H1 (cell line): ENCODE results near the gene TBX15.

Source experiments
- ATF3 ChIP-seq: IDR thresholded peaks from 2 replicates; pipeline ENCODE4 v1.6.1; 2011; ENCODE audit warnings: low read depth, mild to moderate bottlenecking, low read length; ENCODE audit not compliant: insufficient read depth
- CEBPB ChIP-seq: IDR thresholded peaks from 2 replicates; pipeline ENCODE4 v1.6.1; 2012; ENCODE audit warnings: low read depth, low read length
- CHD1 ChIP-seq: IDR thresholded peaks from 2 replicates; pipeline ENCODE4 v1.6.1; 2012; ENCODE audit warnings: low read depth, low read length, improper control_type of control experiment
- EP300 ChIP-seq, 2 experiments: IDR thresholded peaks; 1 replicate in 1 of 2; 2 replicates in 1 of 2; pipeline ENCODE4 v1.6.1; 2011 to 2012; ENCODE audit warnings: low read depth in 2 of 2, low read length in 2 of 2, mild to moderate bottlenecking in 2 of 2, borderline replicate concordance in 1 of 2, inconsistent platforms in 1 of 2, moderate library complexity in 1 of 2
- KDM1A ChIP-seq: fragments of 200-600, 300-600 bp; sonication (generic); IDR thresholded peaks from 2 replicates; pipeline ENCODE4 v1.7.1; 2016; ENCODE audit warnings: mild to moderate bottlenecking, low read length, borderline replicate concordance
- KDM5A ChIP-seq: fragments of 200-600 bp; IDR thresholded peaks from 2 replicates; pipeline ENCODE4 v1.7.1; 2012; ENCODE audit warnings: mild to moderate bottlenecking, low read length, inconsistent platforms, mixed read lengths
- POLR2A ChIP-seq, 2 experiments: IDR thresholded peaks; 1 replicate in 1 of 2; 2 replicates in 1 of 2; pipeline ENCODE4 v1.6.1; 2011; ENCODE audit warnings: low read depth in 2 of 2, low read length in 2 of 2, mild to moderate bottlenecking in 2 of 2; ENCODE audit errors: control extremely low read depth in 1 of 2
- SIN3A ChIP-seq, 2 experiments: IDR thresholded peaks in 1 of 2; conservative IDR thresholded peaks in 1 of 2; 2 replicates each; pipeline ENCODE4 v1.6.1; 2011 to 2012; ENCODE audit warnings: low read length in 2 of 2, improper control_type of control experiment in 1 of 2, low read depth in 1 of 2, mild to moderate bottlenecking in 1 of 2
- USF2 ChIP-seq: IDR thresholded peaks from 2 replicates; pipeline ENCODE4 v1.6.1; 2011; ENCODE audit warnings: low read length, improper control_type of control experiment
- TF ChIP-seq, protein P1 (sequence below), 3 experiments: IDR thresholded peaks; 1 replicate in 2 of 3; 2 replicates in 1 of 3; pipeline versions ENCODE4 v1.5.1 to v1.6.1; 2011; ENCODE audit warnings: low read length in 3 of 3, mild to moderate bottlenecking in 3 of 3, inconsistent platforms in 2 of 3, low read depth in 1 of 3, moderate library complexity in 1 of 3; ENCODE audit not compliant: insufficient read depth in 1 of 3; ENCODE audit errors: control extremely low read depth in 1 of 3
- TF ChIP-seq, protein P2 (sequence below): IDR thresholded peaks from 2 replicates; pipeline ENCODE4 v1.6.1; 2012; ENCODE audit warnings: low read length, inconsistent platforms

DNA sequence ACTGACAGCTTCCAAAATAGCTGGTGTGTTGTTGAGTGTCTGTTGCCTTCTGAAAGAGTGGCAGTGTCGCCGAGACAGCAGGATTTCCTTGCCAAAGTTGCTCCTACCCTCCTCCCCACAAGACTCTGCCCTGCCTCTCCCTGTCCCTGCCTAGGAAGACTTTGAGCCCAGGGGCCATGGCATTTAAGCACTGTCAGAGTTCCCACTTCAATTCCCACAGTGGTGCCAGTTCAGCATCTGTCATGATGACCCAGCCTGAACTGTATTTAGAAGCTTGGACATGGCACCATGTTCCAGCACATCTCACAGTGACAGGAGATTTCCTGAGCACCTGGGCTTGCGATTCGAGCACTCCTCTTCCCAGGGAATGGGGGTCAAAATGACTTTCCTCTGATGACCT, 43.6 kb downstream of the TBX15 start:
- TF ChIP-seq ATF3 (no peak), EP300 (IDR thresholded peaks at IDR 0.05; ENCODE audit: borderline replicate concordance in 1 of 2, low read depth in 2 of 2, low read length in 2 of 2) (no peak), CEBPB (no peak), CHD1 (no peak), POLR2A (IDR thresholded peaks at IDR 0.05; ENCODE audit: control extremely low read depth in 1 of 2, low read depth in 2 of 2, low read length in 2 of 2) (no peak), KDM5A (no peak), SIN3A (conservative IDR thresholded peaks at IDR 0.05 in 1 of 2, IDR thresholded peaks at IDR 0.05 in 1 of 2; ENCODE audit: low read depth in 1 of 2, low read length in 2 of 2) (no peak), KDM1A (no peak), USF2 (no peak)
- TF ChIP-seq, protein P1, sequence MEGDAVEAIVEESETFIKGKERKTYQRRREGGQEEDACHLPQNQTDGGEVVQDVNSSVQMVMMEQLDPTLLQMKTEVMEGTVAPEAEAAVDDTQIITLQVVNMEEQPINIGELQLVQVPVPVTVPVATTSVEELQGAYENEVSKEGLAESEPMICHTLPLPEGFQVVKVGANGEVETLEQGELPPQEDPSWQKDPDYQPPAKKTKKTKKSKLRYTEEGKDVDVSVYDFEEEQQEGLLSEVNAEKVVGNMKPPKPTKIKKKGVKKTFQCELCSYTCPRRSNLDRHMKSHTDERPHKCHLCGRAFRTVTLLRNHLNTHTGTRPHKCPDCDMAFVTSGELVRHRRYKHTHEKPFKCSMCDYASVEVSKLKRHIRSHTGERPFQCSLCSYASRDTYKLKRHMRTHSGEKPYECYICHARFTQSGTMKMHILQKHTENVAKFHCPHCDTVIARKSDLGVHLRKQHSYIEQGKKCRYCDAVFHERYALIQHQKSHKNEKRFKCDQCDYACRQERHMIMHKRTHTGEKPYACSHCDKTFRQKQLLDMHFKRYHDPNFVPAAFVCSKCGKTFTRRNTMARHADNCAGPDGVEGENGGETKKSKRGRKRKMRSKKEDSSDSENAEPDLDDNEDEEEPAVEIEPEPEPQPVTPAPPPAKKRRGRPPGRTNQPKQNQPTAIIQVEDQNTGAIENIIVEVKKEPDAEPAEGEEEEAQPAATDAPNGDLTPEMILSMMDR (IDR thresholded peaks at IDR 0.05; ENCODE audit: control extremely low read depth in 1 of 3, insufficient read depth in 1 of 3, low read depth in 1 of 3, low read length in 3 of 3): no peak
- TF ChIP-seq, protein P2, sequence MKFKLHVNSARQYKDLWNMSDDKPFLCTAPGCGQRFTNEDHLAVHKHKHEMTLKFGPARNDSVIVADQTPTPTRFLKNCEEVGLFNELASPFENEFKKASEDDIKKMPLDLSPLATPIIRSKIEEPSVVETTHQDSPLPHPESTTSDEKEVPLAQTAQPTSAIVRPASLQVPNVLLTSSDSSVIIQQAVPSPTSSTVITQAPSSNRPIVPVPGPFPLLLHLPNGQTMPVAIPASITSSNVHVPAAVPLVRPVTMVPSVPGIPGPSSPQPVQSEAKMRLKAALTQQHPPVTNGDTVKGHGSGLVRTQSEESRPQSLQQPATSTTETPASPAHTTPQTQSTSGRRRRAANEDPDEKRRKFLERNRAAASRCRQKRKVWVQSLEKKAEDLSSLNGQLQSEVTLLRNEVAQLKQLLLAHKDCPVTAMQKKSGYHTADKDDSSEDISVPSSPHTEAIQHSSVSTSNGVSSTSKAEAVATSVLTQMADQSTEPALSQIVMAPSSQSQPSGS: no peak
